ENCODE data around the gene SERPINA5. TPM values are rescaled to one million over a fixed set of nuclear protein-coding genes. Genes with fewer than 3 reads are reported as not detected.

Gene SERPINA5
- total and polyA plus RNA-seq, 2 of the 8 experiments (the other 6 are each of a cell fraction or from before 2014, with no cell fraction given), result 1.8 to 1.9 TPM

DNA sequence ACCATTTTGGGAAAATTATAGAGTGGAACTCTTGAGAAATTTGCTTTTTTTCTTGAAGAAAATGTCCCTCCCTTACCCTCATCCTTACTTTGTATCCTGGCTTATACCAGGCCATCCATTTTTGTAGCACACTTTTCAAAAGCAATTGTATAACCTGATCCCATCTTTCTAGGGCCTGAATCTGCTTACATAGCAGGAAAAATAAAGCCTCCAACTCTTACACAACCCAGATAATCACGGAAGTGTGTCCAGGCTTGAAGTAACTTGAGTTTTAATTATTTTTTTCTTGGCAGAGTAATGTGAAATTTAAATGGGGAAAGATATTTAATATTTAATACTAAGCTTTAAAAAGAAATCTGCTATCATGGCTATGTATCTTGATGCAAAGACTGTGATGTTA is 53.9 kb downstream of the SERPINA5 start:
- Histone ChIP-seq H3K23me2 (ENCODE audit: low read depth, low read length) (no peaks in the 10 kb centered on the region), H3K23ac (ENCODE audit: insufficient read length) (no peak overlapping the region), H4K8ac (ENCODE audit: extremely low read depth, insufficient read depth, low read length) (no peak overlapping the region), H3K14ac (ENCODE audit: insufficient read length) (no peak overlapping the region), H3K4me2 (ENCODE audit: insufficient read depth in 1 of 2, low read depth in 2 of 2, low read length in 2 of 2) (no peak overlapping the region), H3K27me3 (replicated peaks in 1 of 4; ENCODE audit: control insufficient read depth in 3 of 4, extremely low read depth in 1 of 4, insufficient read depth in 3 of 4, low read length in 3 of 4) (no peaks in the 10 kb centered on the region), H2BK15ac (ENCODE audit: low read length) (no peak overlapping the region), H3K4me3 (ENCODE audit: extremely low read depth in 1 of 4, insufficient read depth in 2 of 4, low read depth in 3 of 4, low read length in 4 of 4) (no peak overlapping the region), H2AK5ac (ENCODE audit: low read depth, low read length) (no peak overlapping the region), H3K36me3 (ENCODE audit: control insufficient read depth in 2 of 4, insufficient read depth in 4 of 4, low read length in 3 of 4) (no peaks in the 10 kb centered on the region), H4K5ac (ENCODE audit: insufficient read length, low read depth, low read length) (no peak overlapping the region), H2BK120ac (replicated peaks; ENCODE audit: low read depth, low read length) (no peak overlapping the region), H3K4me1 (replicated peaks in 1 of 4; ENCODE audit: control insufficient read depth in 3 of 4, insufficient read depth in 4 of 4, low read length in 3 of 4) (no peaks in the 10 kb centered on the region), H3K79me1 (ENCODE audit: low read depth, low read length) (no peaks in the 10 kb centered on the region), H2AFZ (ENCODE audit: low read length) (no peak overlapping the region), H3K27ac (ENCODE audit: low read depth, low read length) (no peak overlapping the region), H3K56ac (replicated peaks; ENCODE audit: insufficient read length, low read depth, low read length) (no peak overlapping the region), H3K18ac (ENCODE audit: extremely low read depth, low read length) (no peak overlapping the region), H3K9me3 (ENCODE audit: insufficient read depth in 2 of 2, low read depth in 1 of 2, low read length in 1 of 2) (no peaks in the 10 kb centered on the region), H2BK5ac (ENCODE audit: low read depth, low read length) (no peak overlapping the region), H3K9ac (replicated peaks in 1 of 4; ENCODE audit: extremely low read depth in 1 of 4, low read depth in 3 of 4, low read length in 3 of 4) (no peak overlapping the region), H4K91ac (replicated peaks; ENCODE audit: insufficient read length, low read length) (no peak overlapping the region), H3K79me2 (ENCODE audit: control insufficient read depth in 1 of 2, insufficient read depth in 2 of 2, low read length in 2 of 2) (no peaks in the 10 kb centered on the region), H2BK12ac (ENCODE audit: low read depth, low read length) (no peak overlapping the region), H4K20me1 (replicated peaks in 1 of 2; ENCODE audit: control insufficient read depth in 1 of 2, insufficient read depth in 2 of 2, low read length in 2 of 2) (no peaks in the 10 kb centered on the region), H2BK20ac (ENCODE audit: low read length) (no peak overlapping the region), H3K4ac (replicated peaks; ENCODE audit: insufficient read length, low read depth, low read length) (no peak overlapping the region)
- DNase-seq (ENCODE audit: low read depth in 1 of 2, low spot score in 2 of 2) (no peak), FAIRE-seq (no peak)
- POLR2A ChIA-PET (ENCODE audit: partially characterized antibody), result no interaction called here
- 89% methylated on average over 1 of the region's 1 CpG; no CpG with 5 or more reads in 1 of the 2 experiments for WGBS, 2 experiments (ENCODE audit: extremely low coverage in 1 of 2, insufficient coverage in 1 of 2, insufficient read length in 1 of 2, insufficient replicate concordance in 2 of 2, low coverage in 1 of 2, low lambda C conversion rate in 2 of 2, missing lambda C conversion rate in 1 of 2)
- CTCF ChIA-PET (ENCODE audit: partially characterized antibody), result no interaction called here
- TF ChIP-seq EZH2 (IDR thresholded peaks at IDR 0.05; ENCODE audit: low read depth, low read length, severe bottlenecking), result no peak
- TF ChIP-seq POLR2A (IDR thresholded peaks at IDR 0.05; ENCODE audit: control extremely low read depth in 1 of 2, low read depth in 2 of 2, low read length in 2 of 2), result no peak
- no peak for TF ChIP-seq SRF (IDR thresholded peaks at IDR 0.05; ENCODE audit: low read depth, low read length)
- no peak for TF ChIP-seq RNF2 (IDR thresholded peaks at IDR 0.05; ENCODE audit: borderline replicate concordance, low read depth, low read length, missing control alignments, poor library complexity, severe bottlenecking)
- TF ChIP-seq CTBP2 (IDR thresholded peaks at IDR 0.05; ENCODE audit: borderline replicate concordance, insufficient read depth, insufficient read length, low read length), result no peak
- TF ChIP-seq, protein P1, sequence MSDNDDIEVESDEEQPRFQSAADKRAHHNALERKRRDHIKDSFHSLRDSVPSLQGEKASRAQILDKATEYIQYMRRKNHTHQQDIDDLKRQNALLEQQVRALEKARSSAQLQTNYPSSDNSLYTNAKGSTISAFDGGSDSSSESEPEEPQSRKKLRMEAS (IDR thresholded peaks at IDR 0.05), result no peak
- TF ChIP-seq TCF12 (IDR thresholded peaks at IDR 0.05; ENCODE audit: low read depth, low read length), result no peak
- TF ChIP-seq GABPA (IDR thresholded peaks at IDR 0.05; ENCODE audit: borderline replicate concordance, insufficient read depth, low read length), result no peak
- TF ChIP-seq CBX5 (IDR thresholded peaks at IDR 0.05; ENCODE audit: low read depth, low read length), result no peak

Measured in H1 (cell line).